GM12891 (cell line): ENCODE data around the gene RFLNA.

Experiments
- POLR2A ChIP-seq: IDR thresholded peaks from 2 replicates; pipeline ENCODE4 v1.6.1; 2011; ENCODE audit warnings: low read depth, low read length, control low read depth
- POLR2AphosphoS5 ChIP-seq: IDR thresholded peaks from 2 replicates; pipeline ENCODE4 v1.6.1; 2011; ENCODE audit warnings: low read depth, low read length, control low read depth

DNA sequence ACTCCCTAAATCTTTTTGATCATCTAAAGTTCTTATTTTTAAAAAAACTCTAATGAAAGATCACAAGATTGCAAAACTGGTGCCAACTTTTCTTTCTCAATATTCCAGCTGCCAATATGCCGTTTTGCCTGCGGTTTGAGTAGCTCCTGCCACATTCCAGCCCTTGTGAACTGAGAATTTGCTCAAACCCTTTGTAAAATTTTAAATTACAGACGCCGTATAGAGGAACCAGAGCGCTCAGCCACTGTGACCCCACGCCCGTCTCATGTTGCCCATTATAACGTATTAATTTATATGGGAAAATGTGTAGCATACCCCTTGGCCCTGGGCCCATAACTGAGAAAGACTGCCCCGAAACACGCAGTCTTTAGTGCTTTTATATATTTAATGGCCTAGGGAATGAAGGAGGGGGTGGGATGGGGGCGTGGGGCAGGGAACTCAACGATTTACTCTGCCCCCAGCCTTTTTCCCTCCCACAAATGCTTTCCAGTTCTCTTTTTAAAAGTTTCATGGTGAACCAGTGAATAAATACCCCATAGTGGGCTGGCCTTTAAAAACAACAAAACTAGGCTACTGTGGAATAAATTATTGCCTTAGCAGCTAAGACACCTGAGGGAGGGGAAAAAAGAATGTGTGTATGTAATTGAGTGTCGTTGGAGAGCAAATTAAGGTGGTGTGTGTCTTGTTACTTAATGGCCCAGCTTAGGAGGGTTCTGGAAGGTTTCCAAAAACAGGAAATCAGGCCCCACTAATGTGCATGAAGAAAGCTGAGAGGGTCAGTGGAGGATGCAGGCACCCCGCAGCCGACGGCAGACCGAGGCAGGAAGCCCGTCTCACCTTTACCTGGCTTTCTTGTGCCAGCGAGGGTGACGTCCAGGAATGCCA lies 45.7 kb upstream of the RFLNA start:
- TF ChIP-seq POLR2AphosphoS5: no peak
- TF ChIP-seq POLR2A: no peak
